ENCODE measurements around the gene PVALB.

Gene PVALB

DNA sequence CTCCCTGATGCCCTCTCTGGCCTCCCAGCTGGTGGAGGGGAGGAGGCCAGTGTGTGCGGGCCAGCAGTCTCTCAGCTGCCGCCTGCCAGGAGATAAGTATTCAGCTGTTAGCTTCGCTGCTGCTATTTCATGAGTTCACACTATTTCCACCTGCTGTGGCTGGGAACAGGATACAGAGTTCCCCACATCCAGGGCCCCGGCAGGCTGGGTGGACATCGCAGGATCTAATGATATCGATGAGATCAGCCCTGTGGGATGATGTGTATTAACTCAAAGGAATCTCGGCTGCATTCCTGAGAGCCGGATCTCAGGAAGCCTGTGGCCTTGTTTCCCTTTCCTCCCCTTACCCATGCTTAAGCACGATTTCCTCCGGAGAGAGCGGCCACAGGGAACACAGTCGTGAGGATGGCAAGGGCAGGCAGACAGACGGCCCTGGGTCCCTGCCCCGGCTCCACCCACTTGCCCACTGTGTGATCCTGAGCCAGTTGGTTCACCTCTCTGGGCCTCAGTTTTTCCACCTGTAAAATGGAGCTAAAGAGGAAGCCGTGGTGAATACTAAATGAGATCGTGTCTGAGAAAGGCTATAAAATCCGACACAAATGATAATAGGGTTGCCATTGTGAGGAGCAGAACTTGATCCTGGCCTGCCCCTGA lies 6.5 kb upstream of the PVALB start:
- Histone ChIP-seq H3K36me3 (ENCODE audit: insufficient read depth, low read depth, low read length) (no peaks in the 10 kb centered on the region), H3K4me3 (ENCODE audit: low read length) (no peak overlapping the region), H3K4me1 (ENCODE audit: insufficient read depth, low read length) (peaks cover 11% of the 10 kb centered on the region), H3K9ac (ENCODE audit: low read depth, low read length) (no peak overlapping the region), H3K27ac (ENCODE audit: low read length) (no peak overlapping the region), H3K27me3 (ENCODE audit: insufficient read depth, low read length) (peaks cover 24% of the 10 kb centered on the region), H3K9me3 (ENCODE audit: insufficient read depth, low read depth, low read length) (no peaks in the 10 kb centered on the region)

DNA sequence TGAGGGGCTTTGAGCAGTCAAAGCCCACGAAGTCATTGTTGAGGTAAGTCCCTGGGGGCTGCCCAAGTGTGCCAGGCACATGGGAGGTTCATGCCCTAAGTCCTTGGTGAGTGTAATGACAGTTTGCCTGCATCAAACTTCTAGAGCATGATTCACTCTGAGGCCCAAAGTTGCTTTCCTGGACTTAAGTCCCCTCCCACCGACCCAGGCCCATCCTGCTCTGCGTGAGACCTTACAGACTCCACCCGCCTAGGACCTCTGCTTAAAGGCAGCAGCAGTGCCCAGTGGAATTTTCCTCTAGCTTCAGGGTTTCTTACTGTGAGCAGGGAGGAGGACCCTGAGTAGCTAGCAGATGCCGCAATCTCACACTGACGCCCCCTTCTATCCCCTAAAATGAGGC lies 5.7 kb upstream of the PVALB start:
- Histone ChIP-seq H3K9me3 (ENCODE audit: insufficient read depth, low read depth, low read length) (no peaks in the 10 kb centered on the region), H3K27me3 (ENCODE audit: insufficient read depth, low read length) (peaks cover 31% of the 10 kb centered on the region), H3K4me1 (ENCODE audit: insufficient read depth, low read length) (peaks cover 11% of the 10 kb centered on the region), H3K27ac (ENCODE audit: low read length) (no peak overlapping the region), H3K4me3 (ENCODE audit: low read length) (no peak overlapping the region), H3K36me3 (ENCODE audit: insufficient read depth, low read depth, low read length) (no peaks in the 10 kb centered on the region), H3K9ac (ENCODE audit: low read depth, low read length) (no peak overlapping the region)

DNA sequence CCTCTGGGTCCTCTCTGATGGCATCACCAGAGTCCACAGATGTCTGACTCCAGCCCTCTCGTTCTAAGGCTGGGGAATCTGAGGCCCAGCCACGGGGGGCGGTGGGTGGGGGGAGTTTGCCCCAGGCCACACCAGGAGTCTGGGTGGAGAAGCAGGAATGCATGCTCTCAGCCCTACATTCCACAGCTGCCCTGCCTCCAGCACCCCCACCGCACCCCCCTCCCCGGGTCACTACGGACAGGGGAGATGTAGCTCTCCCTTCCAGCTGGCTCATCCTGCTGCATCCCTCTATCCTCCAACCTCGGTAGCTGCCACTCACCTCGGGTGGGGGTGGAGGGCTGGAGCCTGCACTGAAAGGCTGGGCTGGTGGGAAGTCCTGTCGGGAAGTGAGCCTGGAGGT lies 2.3 kb upstream of the PVALB start:
- Histone ChIP-seq H3K27me3 (ENCODE audit: insufficient read depth, low read length) (peaks cover 66% of the 10 kb centered on the region), H3K27ac (ENCODE audit: low read length) (no peak overlapping the region), H3K9ac (ENCODE audit: low read depth, low read length) (no peak overlapping the region), H3K4me1 (ENCODE audit: insufficient read depth, low read length) (peaks cover 13% of the 10 kb centered on the region), H3K4me3 (ENCODE audit: low read length) (no peak overlapping the region), H3K36me3 (ENCODE audit: insufficient read depth, low read depth, low read length) (no peaks in the 10 kb centered on the region), H3K9me3 (ENCODE audit: insufficient read depth, low read depth, low read length) (no peaks in the 10 kb centered on the region)

DNA sequence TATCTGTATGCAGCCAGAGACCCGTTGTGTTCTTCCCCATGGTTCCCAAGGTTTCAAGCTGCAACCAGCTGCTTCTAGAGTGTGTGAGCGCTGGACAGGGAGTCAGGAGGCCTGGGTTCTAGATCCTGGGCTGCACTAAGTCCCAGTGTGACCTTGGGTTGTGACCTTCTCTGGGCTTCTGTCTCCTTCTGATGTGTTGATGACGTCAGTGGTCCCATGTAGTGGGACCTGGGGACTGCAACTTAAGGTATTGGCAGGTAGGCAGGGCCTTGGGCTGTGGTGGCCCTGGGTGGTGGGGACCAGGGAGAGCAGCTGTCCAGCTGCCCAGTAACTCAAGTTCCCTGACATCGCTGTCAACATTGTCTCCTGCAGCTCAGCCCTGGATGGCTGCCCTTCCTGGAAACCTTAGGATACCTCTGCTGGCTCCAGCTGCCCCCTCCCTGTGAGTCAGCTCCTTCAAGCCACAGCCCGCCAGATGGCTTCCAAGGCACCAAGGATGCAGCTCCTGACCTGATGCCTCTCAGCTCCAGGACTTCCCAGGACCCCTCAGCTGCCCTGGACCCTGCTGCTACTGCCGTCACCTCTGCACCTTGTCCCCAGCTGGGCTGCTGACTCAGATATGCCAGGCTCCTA lies 1.3 kb upstream of the PVALB start:
- H3K36me3 ChIP-seq (ENCODE audit: insufficient read depth, low read depth, low read length) = no peaks in the 10 kb centered on the region
- H3K4me3 ChIP-seq (ENCODE audit: low read length) = no peak overlapping the region
- H3K27me3 ChIP-seq (ENCODE audit: insufficient read depth, low read length) = peaks cover 75% of the 10 kb centered on the region
- H3K27ac ChIP-seq (ENCODE audit: low read length) = no peak overlapping the region
- peaks cover 13% of the 10 kb centered on the region for H3K4me1 ChIP-seq (ENCODE audit: insufficient read depth, low read length)
- no peak overlapping the region for H3K9ac ChIP-seq (ENCODE audit: low read depth, low read length)
- H3K9me3 ChIP-seq (ENCODE audit: insufficient read depth, low read depth, low read length) = no peaks in the 10 kb centered on the region

DNA sequence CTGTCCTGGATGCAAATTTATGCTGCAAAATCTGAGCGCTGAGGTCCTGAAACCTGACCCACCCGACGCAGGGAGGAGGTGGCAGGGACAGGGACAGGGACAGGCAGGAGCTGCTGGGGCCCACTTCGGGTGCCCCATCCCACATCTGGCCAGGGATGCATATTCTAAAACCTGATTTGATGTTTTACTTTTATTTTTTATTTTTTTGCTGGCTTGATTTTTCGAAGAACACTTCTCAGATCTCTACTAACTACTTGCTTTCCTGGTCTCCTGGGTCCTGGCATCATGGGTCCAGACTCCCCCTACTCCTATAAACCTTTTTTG lies 652 bp upstream of the PVALB start:
- Histone ChIP-seq H3K9ac (ENCODE audit: low read depth, low read length) (no peak overlapping the region), H3K27ac (ENCODE audit: low read length) (no peak overlapping the region), H3K4me3 (ENCODE audit: low read length) (peak overlapping the region; percentile 77), H3K4me1 (ENCODE audit: insufficient read depth, low read length) (peaks cover 9% of the 10 kb centered on the region), H3K36me3 (ENCODE audit: insufficient read depth, low read depth, low read length) (no peaks in the 10 kb centered on the region), H3K27me3 (ENCODE audit: insufficient read depth, low read length) (peaks cover 80% of the 10 kb centered on the region), H3K9me3 (ENCODE audit: insufficient read depth, low read depth, low read length) (no peaks in the 10 kb centered on the region)

DNA sequence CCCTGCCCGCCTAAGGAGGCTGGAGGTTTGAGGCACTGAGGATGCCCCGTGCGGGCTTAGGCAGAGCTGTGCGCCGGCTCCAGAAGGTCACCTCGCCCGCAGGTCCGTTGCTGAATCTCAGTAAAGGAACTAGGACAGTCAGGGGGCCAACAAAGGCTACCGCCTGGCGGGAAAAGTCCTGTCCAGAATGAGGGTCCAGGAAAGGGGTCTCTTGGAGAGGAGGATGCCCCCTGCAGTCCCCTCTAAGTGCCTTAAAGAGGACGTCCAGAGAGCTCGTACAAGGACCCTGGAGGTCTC lies 548 bp downstream of the PVALB start:
- H3K4me3 ChIP-seq (ENCODE audit: low read length) = peak overlapping the region; percentile 77; the same call in 1 of the 2 replicates
- H3K36me3 ChIP-seq (ENCODE audit: insufficient read depth, low read depth, low read length) = no peaks in the 10 kb centered on the region
- H3K9ac ChIP-seq (ENCODE audit: low read depth, low read length) = no peak overlapping the region; the same call in 1 of the 2 replicates
- H3K9me3 ChIP-seq (ENCODE audit: insufficient read depth, low read depth, low read length) = no peaks in the 10 kb centered on the region
- H3K4me1 ChIP-seq (ENCODE audit: insufficient read depth, low read length) = peaks cover 7% of the 10 kb centered on the region
- H3K27me3 ChIP-seq (ENCODE audit: insufficient read depth, low read length) = peaks cover 80% of the 10 kb centered on the region
- no peak overlapping the region for H3K27ac ChIP-seq (ENCODE audit: low read length)

DNA sequence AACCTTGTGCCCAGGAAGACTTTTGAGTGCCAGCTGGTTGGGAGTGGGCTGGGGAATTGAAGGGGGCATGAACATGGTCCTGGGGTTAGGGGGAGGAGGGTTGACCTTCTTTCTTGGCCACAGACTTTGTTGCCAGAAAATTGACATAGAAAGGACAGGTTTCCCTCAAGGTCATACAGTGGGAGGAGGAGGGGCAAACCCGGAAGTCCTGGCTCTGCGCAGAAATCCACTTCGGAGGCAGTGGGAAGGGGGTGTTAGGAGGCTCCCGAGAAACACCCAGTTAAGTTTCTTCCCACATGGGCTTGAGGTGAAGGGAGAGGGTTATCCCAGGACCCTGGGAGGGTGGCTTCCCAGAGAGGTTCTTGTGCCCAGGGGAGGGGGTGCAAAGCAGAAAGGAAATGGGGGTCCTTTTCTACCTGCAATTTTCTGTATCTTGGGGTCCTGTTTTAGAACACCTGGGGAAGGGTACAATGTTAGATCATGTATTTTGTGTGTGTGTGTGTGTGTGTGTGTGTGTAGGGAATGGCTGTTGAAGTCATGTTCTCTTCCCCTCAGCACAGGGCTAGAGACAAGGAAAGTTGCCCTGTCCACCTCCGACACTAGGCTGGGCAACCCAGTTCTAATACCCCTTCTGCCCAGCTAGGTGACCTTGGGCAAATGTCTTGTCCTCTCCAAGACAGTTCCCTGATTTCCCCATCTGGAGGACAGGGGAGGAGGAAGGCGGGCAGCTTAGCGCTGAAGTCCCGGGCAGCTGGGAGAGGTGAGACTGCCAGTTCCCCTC lies 1.1 kb downstream of the PVALB start:
- Histone ChIP-seq H3K27ac (ENCODE audit: low read length) (no peak overlapping the region), H3K4me3 (ENCODE audit: low read length) (peak overlapping the region; percentile 77; the same call in 1 of the 2 replicates), H3K27me3 (ENCODE audit: insufficient read depth, low read length) (peaks cover 79% of the 10 kb centered on the region), H3K9me3 (ENCODE audit: insufficient read depth, low read depth, low read length) (no peaks in the 10 kb centered on the region), H3K36me3 (ENCODE audit: insufficient read depth, low read depth, low read length) (no peaks in the 10 kb centered on the region), H3K9ac (ENCODE audit: low read depth, low read length) (no peak overlapping the region), H3K4me1 (ENCODE audit: insufficient read depth, low read length) (peaks cover 7% of the 10 kb centered on the region)

DNA sequence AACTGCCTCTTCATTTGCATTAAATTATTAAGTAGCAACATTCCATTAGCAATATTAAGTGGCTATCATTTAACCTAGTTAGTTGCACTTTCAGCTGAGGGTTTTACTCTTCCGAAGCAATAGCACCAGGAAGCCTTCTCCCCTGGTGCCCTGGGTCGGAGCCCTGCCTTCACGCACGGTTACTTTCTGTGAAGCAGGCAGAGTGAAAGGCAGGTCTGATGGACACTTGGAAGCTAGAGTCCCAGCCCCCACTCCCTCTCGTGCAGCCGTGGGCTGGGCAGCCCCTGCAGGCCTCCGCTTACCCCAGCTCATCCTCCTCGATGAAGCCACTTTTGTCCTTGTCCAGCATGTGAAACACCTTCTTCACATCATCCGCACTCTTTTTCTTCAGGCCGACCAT lies 2.0 kb downstream of the PVALB start:
- H3K4me1 ChIP-seq (ENCODE audit: insufficient read depth, low read length) = peaks cover 7% of the 10 kb centered on the region
- no peak overlapping the region for H3K9ac ChIP-seq (ENCODE audit: low read depth, low read length)
- H3K4me3 ChIP-seq (ENCODE audit: low read length) = no peak overlapping the region
- no peaks in the 10 kb centered on the region for H3K9me3 ChIP-seq (ENCODE audit: insufficient read depth, low read depth, low read length)
- H3K27ac ChIP-seq (ENCODE audit: low read length) = no peak overlapping the region
- peaks cover 71% of the 10 kb centered on the region for H3K27me3 ChIP-seq (ENCODE audit: insufficient read depth, low read length)
- no peaks in the 10 kb centered on the region for H3K36me3 ChIP-seq (ENCODE audit: insufficient read depth, low read depth, low read length)

DNA sequence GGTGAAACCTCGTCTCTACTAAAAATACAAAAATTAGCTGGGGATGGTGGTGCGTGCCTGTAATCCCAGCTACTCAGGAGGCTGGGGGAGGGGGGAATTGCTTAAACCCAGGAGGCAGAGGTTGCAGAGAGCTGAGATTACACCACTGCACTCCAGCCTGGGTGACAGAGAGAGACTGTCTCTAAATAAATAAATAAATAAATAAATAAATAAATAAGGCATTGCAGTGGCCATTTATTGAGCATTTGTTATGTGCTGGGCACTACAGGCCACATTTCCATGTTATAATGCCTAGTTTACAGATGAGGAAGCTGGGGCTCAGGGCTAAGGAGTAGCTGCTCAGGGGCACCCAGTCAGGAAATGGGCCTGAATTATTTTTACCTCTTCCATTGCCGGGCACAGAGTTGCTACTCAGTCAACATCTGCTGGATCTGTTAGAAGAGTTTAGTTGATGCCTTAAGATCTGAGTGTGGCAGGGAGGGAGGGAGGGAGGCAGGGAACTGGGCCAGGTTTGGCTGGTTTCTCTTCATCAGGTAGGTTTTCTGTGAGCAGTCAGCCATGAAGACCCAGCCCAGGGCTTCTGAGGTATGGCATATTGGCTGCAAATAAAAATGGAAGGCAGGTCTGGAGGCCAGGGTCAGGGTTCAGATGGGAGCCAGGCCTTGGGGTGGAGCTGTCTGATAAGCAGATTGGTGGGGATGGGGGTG lies 5.6 kb downstream of the PVALB start:
- H3K4me1 ChIP-seq (ENCODE audit: insufficient read depth, low read length) = peaks cover 2% of the 10 kb centered on the region; the same call in 1 of the 2 replicates
- no peaks in the 10 kb centered on the region for H3K9me3 ChIP-seq (ENCODE audit: insufficient read depth, low read depth, low read length)
- no peaks in the 10 kb centered on the region for H3K36me3 ChIP-seq (ENCODE audit: insufficient read depth, low read depth, low read length)
- H3K27ac ChIP-seq (ENCODE audit: low read length) = no peak overlapping the region
- H3K4me3 ChIP-seq (ENCODE audit: low read length) = no peak overlapping the region
- no peak overlapping the region for H3K9ac ChIP-seq (ENCODE audit: low read depth, low read length)
- peaks cover 35% of the 10 kb centered on the region for H3K27me3 ChIP-seq (ENCODE audit: insufficient read depth, low read length)

DNA sequence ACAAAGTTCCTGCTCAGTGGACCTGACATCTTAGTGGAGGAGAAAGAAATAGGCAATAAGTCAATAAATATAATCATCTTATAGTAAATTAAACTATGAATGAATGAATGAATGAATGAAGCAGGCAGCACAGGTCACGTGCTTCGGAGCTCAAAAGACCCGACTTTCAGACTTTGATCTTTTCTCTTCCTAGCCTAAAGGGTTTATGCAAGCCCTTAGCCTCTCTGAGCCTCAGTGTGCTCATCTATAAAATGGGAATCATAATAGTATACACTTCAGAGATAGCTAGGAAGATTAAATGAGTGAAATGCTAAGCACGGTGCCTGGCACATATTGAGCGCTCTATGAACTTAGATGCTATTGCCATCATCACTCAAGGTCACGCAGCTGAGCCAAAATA lies 7.5 kb downstream of the PVALB start:
- Histone ChIP-seq H3K9me3 (ENCODE audit: insufficient read depth, low read depth, low read length) (no peaks in the 10 kb centered on the region), H3K36me3 (ENCODE audit: insufficient read depth, low read depth, low read length) (no peaks in the 10 kb centered on the region), H3K27ac (ENCODE audit: low read length) (no peak overlapping the region), H3K9ac (ENCODE audit: low read depth, low read length) (no peak overlapping the region), H3K4me1 (ENCODE audit: insufficient read depth, low read length) (no peaks in the 10 kb centered on the region), H3K4me3 (ENCODE audit: low read length) (no peak overlapping the region), H3K27me3 (ENCODE audit: insufficient read depth, low read length) (peaks cover 16% of the 10 kb centered on the region)

DNA sequence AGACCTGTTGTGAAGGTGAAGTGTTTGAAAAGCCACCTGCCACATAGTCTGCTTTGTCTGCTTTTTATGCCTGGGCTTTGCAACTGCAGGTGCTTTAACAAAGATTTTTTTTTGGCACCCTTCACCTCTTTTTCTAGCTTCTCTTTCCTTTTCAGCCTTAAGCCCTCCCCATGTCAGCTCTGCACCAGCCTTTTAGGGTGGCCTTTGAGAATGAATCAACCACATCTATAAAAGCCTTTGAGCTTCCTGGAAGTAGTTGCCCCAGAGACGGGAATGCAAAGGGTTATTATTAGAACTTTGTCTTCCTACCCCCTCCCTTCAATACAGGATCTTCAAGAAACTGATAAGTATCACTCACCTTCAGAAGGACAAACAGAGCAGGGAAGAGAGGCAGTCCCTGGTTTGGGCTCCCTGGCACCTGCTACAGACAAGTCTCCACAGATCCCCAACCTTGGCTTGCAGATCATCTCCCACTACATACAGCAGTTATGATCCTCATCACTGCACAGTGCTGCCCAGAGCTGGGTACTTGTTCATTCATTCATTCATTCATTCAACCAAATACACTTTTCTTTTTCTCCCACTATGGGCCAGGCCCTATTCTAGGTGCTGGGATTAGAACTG lies 8.0 kb downstream of the PVALB start:
- H3K36me3 ChIP-seq (ENCODE audit: insufficient read depth, low read depth, low read length) = no peaks in the 10 kb centered on the region
- H3K9me3 ChIP-seq (ENCODE audit: insufficient read depth, low read depth, low read length) = no peaks in the 10 kb centered on the region
- H3K27ac ChIP-seq (ENCODE audit: low read length) = no peak overlapping the region
- H3K4me1 ChIP-seq (ENCODE audit: insufficient read depth, low read length) = no peaks in the 10 kb centered on the region
- H3K4me3 ChIP-seq (ENCODE audit: low read length) = no peak overlapping the region
- H3K9ac ChIP-seq (ENCODE audit: low read depth, low read length) = no peak overlapping the region
- H3K27me3 ChIP-seq (ENCODE audit: insufficient read depth, low read length) = peaks cover 11% of the 10 kb centered on the region
